HG02642 (cell line): ENCODE results near the gene EP400.
A peak's percentile ranks its signal among the peaks of the same experiment; 100 is the strongest.

Experiments used
- ATAC-seq: cut with Tn5 transposase; IDR thresholded peaks from one replicate; pipeline ENCODE4 v1.9.1; 2021; ENCODE audit warnings: mild to moderate bottlenecking; ENCODE audit not compliant: unreplicated experiment, poor library complexity

Gene EP400

GRCh38 chr12:132056951-132057350, 107.2 kb downstream of the EP400 start:
- ATAC-seq = no peak

GRCh38 chr12:132057691-132058090, 107.9 kb downstream of the EP400 start:
- ATAC-seq = no peak

GRCh38 chr12:132061197-132061596, 111.5 kb downstream of the EP400 start:
- no peak for ATAC-seq

GRCh38 chr12:132061641-132062430, 112.1 kb downstream of the EP400 start:
- ATAC-seq = no peak

- ATAC-seq = no peak
Observed at GRCh38 chr12:132062481-132062880, 112.7 kb downstream of the EP400 start.

GRCh38 chr12:132063491-132063890, 113.7 kb downstream of the EP400 start:
- ATAC-seq = no peak

GRCh38 chr12:132064631-132065030, 114.9 kb downstream of the EP400 start:
- ATAC-seq = no peak

- no peak for ATAC-seq
Observed at GRCh38 chr12:132065203-132065602, 115.5 kb downstream of the EP400 start.

GRCh38 chr12:132065609-132066344, 116.0 kb downstream of the EP400 start:
- no peak for ATAC-seq

GRCh38 chr12:132066345-132066685, 116.6 kb downstream of the EP400 start:
- no peak for ATAC-seq

- no peak for ATAC-seq
Observed at GRCh38 chr12:132066749-132067148, 117.0 kb downstream of the EP400 start.

- ATAC-seq = no peak
Observed at GRCh38 chr12:132067182-132067581, 117.4 kb downstream of the EP400 start.

- no peak for ATAC-seq
Observed at GRCh38 chr12:132068250-132068649, 118.5 kb downstream of the EP400 start.

GRCh38 chr12:132069336-132069985, 119.7 kb downstream of the EP400 start:
- ATAC-seq = no peak

GRCh38 chr12:132070298-132070697, 120.6 kb downstream of the EP400 start:
- ATAC-seq = no peak

GRCh38 chr12:132071040-132071810, 121.5 kb downstream of the EP400 start:
- ATAC-seq = peak; percentile 80

GRCh38 chr12:132071830-132072384, 122.2 kb downstream of the EP400 start:
- ATAC-seq = no peak

GRCh38 chr12:132074216-132074615, 124.5 kb downstream of the EP400 start:
- ATAC-seq = no peak

- no peak for ATAC-seq
Observed at GRCh38 chr12:132075026-132075713, 125.4 kb downstream of the EP400 start.
